H9 (cell line): Measurements from ENCODE around the gene RNF180. TPM values are rescaled to one million over a fixed set of nuclear protein-coding genes. Genes with fewer than 3 reads are reported as not detected.

Experiments used
- DNase-seq: peaks from one replicate; pipeline ENCODE4 v3.0.0-alpha.2; 2017
- H2AFZ ChIP-seq: one replicate; pipeline ENCODE4 v1.6.1; 2013; ENCODE audit warnings: mild to moderate bottlenecking, low read length, control low read depth, moderate library complexity
- H2AK5ac ChIP-seq: 2 replicates; pipeline ENCODE4 v1.6.1; 2013; ENCODE audit warnings: low read length, control low read depth, mixed read lengths; ENCODE audit not compliant: insufficient read length
- H2BK120ac ChIP-seq: one replicate; pipeline ENCODE4 v1.6.1; 2013; ENCODE audit warnings: low read depth, mild to moderate bottlenecking, low read length, control low read depth, inconsistent platforms; ENCODE audit not compliant: poor library complexity, severe bottlenecking
- H2BK12ac ChIP-seq: 2 replicates; pipeline ENCODE4 v1.6.1; 2013; ENCODE audit warnings: low read length, control low read depth, mixed read lengths, low read depth; ENCODE audit not compliant: insufficient read length
- H2BK15ac ChIP-seq: 2 replicates; pipeline ENCODE4 v1.6.1; 2013; ENCODE audit warnings: low read depth, low read length, control low read depth
- H2BK20ac ChIP-seq: one replicate; pipeline ENCODE4 v1.6.1; 2013; ENCODE audit warnings: low read depth, mild to moderate bottlenecking, low read length, control low read depth, inconsistent platforms; ENCODE audit not compliant: poor library complexity, severe bottlenecking
- H2BK5ac ChIP-seq: 2 replicates; pipeline ENCODE4 v1.6.1; 2013; ENCODE audit warnings: low read length, control low read depth, mixed read lengths; ENCODE audit not compliant: insufficient read length
- H3K14ac ChIP-seq: 2 replicates; pipeline ENCODE4 v1.6.1; 2013; ENCODE audit warnings: low read length, control low read depth; ENCODE audit not compliant: insufficient read depth
- H3K18ac ChIP-seq: 2 replicates; pipeline ENCODE4 v1.6.1; 2013; ENCODE audit warnings: low read depth, mild to moderate bottlenecking, mixed read lengths, low read length, control low read depth; ENCODE audit not compliant: insufficient read length
- H3K23ac ChIP-seq: 2 replicates; pipeline ENCODE4 v1.6.1; 2013; ENCODE audit warnings: low read length, control low read depth, mixed read lengths, low read depth; ENCODE audit not compliant: insufficient read length
- H3K23me2 ChIP-seq: 2 replicates; pipeline ENCODE4 v1.6.1; 2013; ENCODE audit warnings: low read depth, mild to moderate bottlenecking, mixed read lengths, low read length, control low read depth; ENCODE audit not compliant: insufficient read length, poor library complexity, severe bottlenecking
- H3K27ac ChIP-seq: 2 replicates; pipeline ENCODE4 v1.5.1; 2013; ENCODE audit warnings: low read length, control low read depth, mixed read lengths, low read depth; ENCODE audit not compliant: insufficient read length
- H3K27me3 ChIP-seq: 2 replicates; pipeline ENCODE4 v1.6.1; 2013; ENCODE audit warnings: low read length, control low read depth, inconsistent platforms; ENCODE audit not compliant: insufficient read depth
- H3K4ac ChIP-seq: 2 replicates; pipeline ENCODE4 v1.6.1; 2013; ENCODE audit warnings: low read depth, mild to moderate bottlenecking, control low read depth, inconsistent platforms, low read length, moderate library complexity
- H3K4me1 ChIP-seq: 2 replicates; pipeline ENCODE4 v1.6.1; 2013; ENCODE audit warnings: low read length, control low read depth, inconsistent platforms; ENCODE audit not compliant: insufficient read depth
- H3K4me2 ChIP-seq: 2 replicates; pipeline ENCODE4 v1.6.1; 2013; ENCODE audit warnings: low read length, control low read depth, mixed read lengths; ENCODE audit not compliant: insufficient read length, insufficient read depth
- H3K56ac ChIP-seq: 2 replicates; pipeline ENCODE4 v1.6.1; 2013; ENCODE audit warnings: low read depth, mild to moderate bottlenecking, mixed read lengths, low read length, control low read depth; ENCODE audit not compliant: insufficient read length
- H3K79me1 ChIP-seq: 2 replicates; pipeline ENCODE4 v1.6.1; 2013; ENCODE audit warnings: low read depth, mild to moderate bottlenecking, moderate library complexity, low read length, control low read depth, inconsistent platforms; ENCODE audit not compliant: insufficient read depth, poor library complexity, severe bottlenecking
- H3K79me2 ChIP-seq: 2 replicates; pipeline ENCODE4 v1.6.1; 2013; ENCODE audit warnings: low read length, control low read depth, inconsistent platforms; ENCODE audit not compliant: insufficient read depth
- H3K9ac ChIP-seq: 2 replicates; pipeline ENCODE4 v1.6.1; 2013; ENCODE audit warnings: low read length, control low read depth, mixed read lengths; ENCODE audit not compliant: insufficient read length; ENCODE audit errors: extremely low read depth
- H3K9me3 ChIP-seq: one replicate; pipeline ENCODE4 v1.6.1; 2013; ENCODE audit warnings: low read depth, low read length, inconsistent platforms; ENCODE audit not compliant: control insufficient read depth
- H3T11ph ChIP-seq: one replicate; pipeline ENCODE4 v1.6.1; 2013; ENCODE audit warnings: mild to moderate bottlenecking, low read length, control low read depth, inconsistent platforms
- H4K20me1 ChIP-seq: one replicate; pipeline ENCODE4 v1.6.1; 2013; ENCODE audit not compliant: control insufficient read depth, insufficient read length, insufficient read depth
- H4K5ac ChIP-seq: 2 replicates; pipeline ENCODE4 v1.6.1; 2013; ENCODE audit warnings: low read depth, mild to moderate bottlenecking, mixed read lengths, low read length, control low read depth; ENCODE audit not compliant: insufficient read length
- H4K8ac ChIP-seq: replicated peaks from 2 replicates; pipeline ENCODE4 v1.6.1; 2013; ENCODE audit warnings: low read length, control low read depth, mixed read lengths, low read depth; ENCODE audit not compliant: insufficient read length
- H4K91ac ChIP-seq: 2 replicates; pipeline ENCODE4 v1.6.1; 2013; ENCODE audit warnings: low read depth, mild to moderate bottlenecking, moderate library complexity, mixed read lengths, low read length, control low read depth; ENCODE audit not compliant: insufficient read length
- H3K27ac Mint-ChIP-seq, 3 experiments: 2 replicates in 2 of 3; 3 replicates in 1 of 3; pipeline ENCODE4 v1.8.0; 2020 to 2021; ENCODE audit warnings: mixed read lengths in 3 of 3, mild to moderate bottlenecking in 1 of 3, moderate library complexity in 1 of 3
- H3K27me3 Mint-ChIP-seq: 2 replicates; pipeline ENCODE4 v1.8.0; 2021; ENCODE audit warnings: low read depth, mild to moderate bottlenecking, moderate library complexity, mixed read lengths
- H3K36me3 Mint-ChIP-seq, 3 experiments: 2 replicates in 2 of 3; 3 replicates in 1 of 3; pipeline ENCODE4 v1.8.0; 2020 to 2021; ENCODE audit warnings: low read depth in 3 of 3, mixed read lengths in 3 of 3; ENCODE audit not compliant: insufficient read depth in 1 of 3
- H3K4me1 Mint-ChIP-seq, 2 experiments: 2 replicates each; pipeline ENCODE4 v1.8.0; 2020; ENCODE audit warnings: mixed read lengths in 2 of 2
- H3K4me3 Mint-ChIP-seq, 2 experiments: 2 replicates in 1 of 2; 3 replicates in 1 of 2; pipeline ENCODE4 v1.8.0; 2020 to 2021; ENCODE audit warnings: mild to moderate bottlenecking in 2 of 2, mixed read lengths in 2 of 2, moderate library complexity in 1 of 2
- H3K9me3 Mint-ChIP-seq, 2 experiments: 2 replicates in 1 of 2; 3 replicates in 1 of 2; pipeline ENCODE4 v1.8.0; 2020; ENCODE audit warnings: mild to moderate bottlenecking in 2 of 2, mixed read lengths in 2 of 2, moderate library complexity in 1 of 2
- CTCF ChIP-seq: fragments of 200-600 bp; sonication (generic); conservative IDR thresholded peaks from 3 replicates; pipeline ENCODE4 v1.8.0; 2021; ENCODE audit warnings: antibody characterized with exemption, mild to moderate bottlenecking
- WGBS: extraction: QIAGEN DNeasy Blood & Tissue Kit; methylation state at CpG from one replicate; pipeline ENCODE4 v1.1.7; 2013; ENCODE audit warnings: missing lambda C conversion rate, low lambda C conversion rate, mixed read lengths; ENCODE audit not compliant: insufficient read length; ENCODE audit errors: extremely low coverage; 5-methylcytosine and 5-hydroxymethylcytosine counted together
- total RNA-seq: library from RNA; stranded (reverse); gene quantifications from 2 replicates; pipeline ENCODE4 v1.2.1, GENCODE V29; 2021

Gene RNF180
- total RNA-seq, 1 experiment from 2014 or later = 2.5 TPM

GRCh38 chr5:64156261-64156660 is 9.4 kb upstream of the RNF180 start:
- H2BK15ac ChIP-seq = no peak overlapping the region
- H3K9me3 ChIP-seq = no peaks in the 10 kb centered on the region
- no peak for TF ChIP-seq CTCF
- no peak overlapping the region for H3K56ac ChIP-seq
- Mint-ChIP-seq H3K27me3 (no peaks in the 10 kb centered on the region; the same call in none of the 2 replicates), H3K36me3 (peaks cover 4 to 7% (median 5%) of the 10 kb centered on the region in 3 experiments; a peak in 5 of 7 replicates), H3K4me1 (peaks cover 6 to 10% of the 10 kb centered on the region in 2 experiments), H3K4me3 (no peak overlapping the region), H3K27ac (no peak overlapping the region; a peak in 1 of 7 replicates), H3K9me3 (peaks cover 11 to 14% of the 10 kb centered on the region in 2 experiments)
- H2BK12ac ChIP-seq = no peak overlapping the region
- no peaks in the 10 kb centered on the region for H3K4me1 ChIP-seq
- no peaks in the 10 kb centered on the region for H3K79me2 ChIP-seq
- H3K4me2 ChIP-seq = no peak overlapping the region
- no peak overlapping the region for H2BK5ac ChIP-seq
- H2AFZ ChIP-seq = no peak overlapping the region
- H3K27me3 ChIP-seq = no peaks in the 10 kb centered on the region
- H3K23me2 ChIP-seq = no peaks in the 10 kb centered on the region
- no peak overlapping the region for H3K18ac ChIP-seq
- no peak overlapping the region for H2AK5ac ChIP-seq
- no peak overlapping the region for H2BK20ac ChIP-seq
- H3K4ac ChIP-seq = no peak overlapping the region
- H3K27ac ChIP-seq = no peak overlapping the region
- no peak overlapping the region for H3T11ph ChIP-seq
- no peaks in the 10 kb centered on the region for H3K79me1 ChIP-seq
- no peak overlapping the region for H3K9ac ChIP-seq
- H4K5ac ChIP-seq = no peak overlapping the region
- DNase-seq = no peak
- no peak overlapping the region for H3K14ac ChIP-seq
- no CpG with 5 or more reads among the region's 1 CpG for WGBS
- H4K8ac ChIP-seq = no peak overlapping the region
- H4K91ac ChIP-seq = no peak overlapping the region
- no peak overlapping the region for H3K23ac ChIP-seq
- no peaks in the 10 kb centered on the region for H4K20me1 ChIP-seq
- no peak overlapping the region for H2BK120ac ChIP-seq
